Epidermal melanocyte (primary cell): ENCODE measurements around the gene TSC22D4.

Experiments
- DNase-seq: peaks from one replicate; pipeline ENCODE4 v3.0.0; 2011; ENCODE audit warnings: low spot score; ENCODE audit not compliant: insufficient read length

Gene TSC22D4

DNA sequence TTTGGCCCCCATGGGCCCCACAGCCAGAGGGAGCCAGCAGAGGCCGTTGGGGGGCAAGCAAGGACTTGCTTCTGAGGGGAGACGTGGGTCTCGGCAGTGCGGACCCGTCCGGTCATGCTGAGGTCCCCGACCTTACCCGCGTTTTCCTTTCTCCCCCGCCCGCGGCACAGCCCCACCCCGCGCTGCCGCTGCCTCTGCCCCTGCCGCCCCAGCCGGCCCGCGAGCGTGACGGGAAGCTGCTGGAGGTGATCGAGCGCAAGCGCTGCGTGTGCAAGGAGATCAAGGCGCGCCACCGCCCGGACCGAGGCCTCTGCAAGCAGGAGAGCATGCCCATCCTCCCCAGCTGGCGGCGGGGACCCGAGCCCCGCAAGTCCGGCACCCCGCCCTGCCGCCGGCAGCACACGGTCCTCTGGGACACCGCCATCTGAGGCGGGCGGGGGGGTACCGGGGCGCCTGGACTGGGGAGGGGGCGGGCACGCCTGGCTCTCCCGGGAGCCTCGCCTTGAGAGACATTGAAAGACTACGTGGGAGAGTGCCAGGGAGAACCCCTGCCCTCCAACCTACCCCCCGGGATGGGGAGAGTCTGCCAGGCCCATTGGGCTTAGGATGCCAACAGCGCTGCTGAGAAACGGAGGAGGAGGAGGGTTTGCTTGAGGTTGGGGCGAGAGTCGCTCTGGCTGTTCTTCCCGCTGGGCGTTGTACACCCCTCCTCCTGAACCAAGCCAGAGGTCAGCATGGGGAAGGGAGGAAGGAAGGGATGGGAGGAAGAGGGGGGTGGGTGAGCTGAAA is 14.7 kb upstream of the TSC22D4 start:
- no peak for DNase-seq

DNA sequence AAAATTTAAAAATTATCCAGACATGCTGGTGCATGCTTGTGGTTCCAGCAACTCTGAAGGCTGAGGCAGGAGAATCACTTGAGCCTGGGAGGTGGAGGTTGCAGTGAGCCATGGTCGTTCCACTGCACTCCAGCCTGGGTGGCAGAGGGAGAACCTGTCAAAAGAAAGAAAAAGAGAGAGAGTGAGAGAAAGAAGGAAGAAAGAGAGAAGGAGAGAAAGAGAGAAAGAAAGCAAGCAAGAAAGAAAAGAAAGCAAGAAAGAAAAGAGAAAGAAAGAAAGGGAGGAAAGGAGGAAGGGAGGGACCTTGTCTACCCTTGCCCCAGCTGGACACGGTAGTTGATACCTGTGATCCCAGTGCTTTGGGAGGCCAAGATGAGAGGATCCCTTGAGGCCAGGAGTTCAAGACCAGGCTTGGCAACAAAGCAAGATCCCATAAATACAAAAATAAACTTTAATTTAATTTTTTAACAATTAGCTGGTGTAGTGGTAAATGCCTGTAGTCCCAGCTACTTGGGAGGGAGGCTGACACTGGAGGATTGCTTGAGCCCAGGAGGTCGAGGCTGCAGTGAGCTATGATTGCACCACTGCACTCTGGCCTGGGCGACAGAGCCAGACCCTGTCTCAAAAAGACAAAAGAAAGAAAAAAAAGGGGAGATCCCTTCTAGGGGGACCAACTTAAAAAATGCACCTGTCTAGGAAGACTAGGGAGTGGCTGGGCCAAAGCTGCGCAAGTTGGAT is 13.9 kb upstream of the TSC22D4 start:
- DNase-seq, result no peak

DNA sequence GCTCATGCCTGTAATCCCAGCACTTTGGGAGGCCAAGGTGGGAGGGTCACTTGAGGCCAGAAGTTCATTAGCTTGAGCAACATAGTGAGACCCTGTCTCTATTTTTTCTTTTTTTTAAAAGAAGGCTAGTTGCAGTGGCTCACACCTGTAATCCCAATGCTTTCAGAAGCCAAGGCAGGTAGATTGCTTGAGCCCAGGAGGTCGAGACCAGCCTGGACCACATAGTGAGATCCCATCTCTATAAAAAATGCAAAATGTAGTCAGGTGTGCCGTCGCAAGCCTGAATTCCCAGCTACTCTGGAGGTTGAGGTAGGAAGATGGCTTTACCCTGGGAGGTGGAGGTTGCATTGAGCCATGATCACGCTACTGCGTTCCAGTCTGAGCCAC is 12.2 kb upstream of the TSC22D4 start:
- no peak for DNase-seq

GRCh38 chr7:100490483-100491191 is 11.6 kb upstream of the TSC22D4 start:
- DNase-seq, result no peak

GRCh38 chr7:100489824-100490223 is 10.8 kb upstream of the TSC22D4 start:
- peak; percentile 96 for DNase-seq

GRCh38 chr7:100489121-100489520 is 10.1 kb upstream of the TSC22D4 start:
- DNase-seq, result no peak

DNA sequence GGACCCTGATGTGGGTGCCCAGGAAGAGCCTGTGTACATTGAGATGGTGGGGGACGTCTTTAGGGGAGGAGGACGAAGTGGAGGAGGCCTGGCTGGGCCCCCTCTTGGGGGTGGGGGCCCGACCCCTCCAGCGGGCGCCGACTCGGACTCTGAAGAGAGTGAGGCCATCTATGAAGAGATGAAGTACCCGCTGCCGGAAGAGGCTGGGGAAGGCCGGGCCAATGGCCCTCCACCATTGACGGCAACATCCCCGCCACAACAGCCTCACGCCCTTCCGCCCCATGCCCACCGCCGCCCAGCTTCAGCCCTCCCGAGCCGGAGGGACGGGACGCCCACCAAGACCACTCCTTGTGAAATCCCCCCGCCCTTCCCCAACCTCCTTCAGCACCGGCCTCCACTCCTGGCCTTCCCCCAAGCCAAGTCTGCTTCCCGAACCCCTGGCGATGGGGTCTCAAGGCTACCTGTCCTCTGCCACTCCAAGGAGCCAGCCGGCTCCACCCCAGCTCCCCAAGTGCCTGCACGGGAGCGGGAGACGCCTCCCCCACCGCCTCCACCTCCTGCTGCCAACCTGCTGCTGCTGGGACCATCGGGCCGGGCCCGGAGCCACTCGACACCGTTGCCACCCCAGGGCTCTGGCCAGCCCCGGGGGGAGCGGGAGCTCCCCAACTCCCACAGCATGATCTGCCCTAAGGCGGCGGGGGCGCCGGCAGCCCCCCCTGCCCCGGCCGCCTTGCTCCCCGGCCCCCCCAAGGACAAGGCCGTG is 9.5 kb upstream of the TSC22D4 start:
- DNase-seq, result no peak

- no peak for DNase-seq
Measured at GRCh38 chr7:100486753-100487446, 7.9 kb upstream of the TSC22D4 start.

GRCh38 chr7:100486111-100486636 is 7.2 kb upstream of the TSC22D4 start:
- DNase-seq, result no peak

- no peak for DNase-seq
Measured at GRCh38 chr7:100485471-100485876, 6.5 kb upstream of the TSC22D4 start.

DNA sequence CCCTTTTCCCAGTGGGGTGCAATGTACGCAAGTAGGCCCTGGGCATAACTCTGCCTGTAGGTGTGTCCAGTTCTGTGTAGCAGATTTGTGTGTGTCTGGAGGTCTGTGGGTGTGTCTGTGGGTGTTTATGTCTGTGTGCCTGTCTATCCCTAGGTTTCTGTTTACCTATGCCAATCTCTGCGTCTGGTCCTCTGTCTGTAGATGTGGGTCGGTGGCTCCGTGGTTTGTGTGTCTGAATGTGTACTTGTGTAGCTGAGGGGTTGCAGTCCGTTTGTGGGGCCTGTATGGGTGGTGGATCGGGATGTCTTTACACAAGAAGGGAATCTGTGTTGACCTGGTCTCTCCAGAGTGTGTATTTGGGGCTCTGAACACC is 5.6 kb upstream of the TSC22D4 start:
- no peak for DNase-seq

- DNase-seq, result peak; percentile 70
Measured at GRCh38 chr7:100483722-100484672, 5.0 kb upstream of the TSC22D4 start, which contains the start of gene NYAP1. Gene NYAP1, plus strand, starts transcription at chr7:100483927. Its CDS starts 1,385 bp downstream, at chr7:100485312.

DNA sequence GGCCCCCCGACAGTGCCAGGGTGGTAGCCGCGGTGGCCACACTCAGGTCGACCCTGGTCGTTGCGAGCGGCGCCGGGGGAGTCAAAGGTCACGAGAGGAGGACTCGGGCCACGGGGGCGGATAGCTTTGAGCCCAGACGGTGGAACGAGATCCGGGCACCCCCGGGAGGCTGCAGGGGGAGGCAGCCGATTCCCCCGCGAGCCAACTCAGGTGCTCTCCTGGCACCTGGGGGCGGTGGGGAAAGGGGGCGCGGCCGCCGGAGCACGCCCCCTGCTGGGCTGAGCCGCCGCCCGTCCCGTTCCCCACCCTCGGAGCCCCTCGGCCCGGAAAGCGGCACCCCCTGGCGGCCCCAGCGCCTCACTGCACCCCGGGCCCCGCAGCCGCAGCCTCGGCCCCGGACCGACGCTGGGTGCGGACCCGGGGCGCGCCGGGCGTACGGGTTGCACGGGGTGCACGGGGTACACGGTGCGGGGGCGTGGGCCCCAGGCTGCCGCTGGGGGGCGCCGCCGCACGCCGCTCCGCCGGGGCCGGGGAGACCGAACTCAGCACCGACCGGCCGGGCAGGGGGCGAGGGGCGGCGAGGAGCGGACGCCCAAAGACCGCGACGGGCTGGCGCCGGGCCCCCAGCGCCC is 4.2 kb upstream of the TSC22D4 start:
- peak; percentile 54 for DNase-seq

DNA sequence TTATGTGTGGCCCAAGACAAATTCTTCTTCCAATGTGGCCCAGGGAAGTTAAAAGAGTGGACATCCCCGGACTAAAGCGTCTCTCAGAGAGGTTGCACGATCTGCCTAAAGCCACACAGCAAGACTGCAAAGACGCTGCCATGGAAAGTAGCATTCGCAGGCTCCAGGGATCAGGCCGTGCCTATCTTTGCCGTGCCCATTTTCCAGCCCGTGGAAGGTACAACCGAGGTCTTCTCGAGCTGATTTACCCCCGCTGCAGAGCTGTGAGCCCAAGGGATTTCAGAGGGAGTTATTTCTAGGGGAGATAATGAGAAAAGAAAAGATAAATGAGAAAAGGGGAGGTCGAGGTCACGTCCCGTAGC is 3.7 kb upstream of the TSC22D4 start:
- no peak for DNase-seq

GRCh38 chr7:100481466-100481865 is 2.5 kb upstream of the TSC22D4 start:
- DNase-seq, result no peak

GRCh38 chr7:100477871-100478267 is 1.1 kb downstream of the TSC22D4 start:
- DNase-seq, result no peak

DNA sequence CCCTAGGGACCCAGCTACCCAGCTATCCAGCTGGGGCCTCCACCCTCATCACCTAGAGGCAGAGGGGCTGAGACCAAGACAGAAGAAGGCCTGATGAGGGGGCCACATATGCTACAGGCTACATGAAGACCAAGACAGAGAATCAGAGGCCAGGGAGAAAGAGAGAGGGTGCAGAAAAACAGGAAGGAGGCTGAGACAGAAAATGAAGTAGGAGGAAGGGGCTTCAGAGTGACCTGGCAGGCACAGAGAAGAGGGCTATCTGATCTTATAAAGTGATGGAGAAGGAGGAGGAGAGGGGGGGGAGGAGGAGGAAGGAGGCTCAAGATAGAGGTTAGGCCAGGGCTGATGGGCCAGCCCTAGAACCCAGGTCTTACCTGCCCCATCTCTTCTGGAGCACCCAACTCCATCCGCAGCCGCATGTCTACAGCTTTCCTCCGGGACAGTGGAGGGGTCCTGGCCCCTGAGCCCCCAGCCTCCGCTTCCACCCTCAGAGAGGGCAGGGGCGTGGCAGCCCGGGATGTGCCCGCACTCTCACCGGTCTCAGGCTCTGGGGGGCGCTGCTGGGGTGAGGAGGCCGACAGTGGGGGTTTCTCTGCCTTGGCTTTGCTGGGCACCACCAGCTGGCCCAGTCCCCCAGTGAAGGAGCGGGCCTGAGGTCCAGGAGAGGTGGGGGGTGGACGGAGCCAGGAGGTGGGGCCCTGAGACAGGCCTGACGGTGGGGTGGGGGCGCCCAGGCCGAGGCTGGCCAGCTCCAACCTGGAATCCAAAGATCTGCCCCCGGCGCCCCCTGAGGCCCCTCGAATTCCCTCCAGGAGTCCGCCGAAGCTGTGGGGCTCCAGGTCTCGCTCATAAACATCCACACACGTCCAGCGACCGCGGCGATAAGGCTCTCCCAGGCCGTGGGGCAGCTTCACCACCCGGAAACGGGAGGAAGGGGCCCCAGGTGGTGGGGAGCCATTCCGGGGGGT is 1.8 kb downstream of the TSC22D4 start:
- DNase-seq, result no peak
